RWPE1 (cell line): Measurements from ENCODE around the gene VWA8.

Source experiments
- CTCF ChIA-PET: fragments of 350-600 bp; sonication (Branson Sonifier 250); formaldehyde crosslinking; extraction: SDS; loops from one replicate; lab custom pipeline; 2021; lab: Yijun Ruan, JAX
- POLR2A ChIA-PET: fragments of 400-600 bp; formaldehyde crosslinking; extraction: SDS; loops from one replicate; lab custom pipeline; 2020; ENCODE audit warnings: antibody characterized with exemption; ENCODE audit not compliant: low non-redundant PET; lab: Yijun Ruan, JAX
- DNase-seq: peaks from one replicate; pipeline ENCODE4 v3.0.0; 2012; ENCODE audit warnings: low spot score
- H3K27ac ChIP-seq: fragments of 450-650 bp; 2 replicates; pipeline ENCODE4 v1.5.1; 2017
- CTCF ChIP-seq: fragments of 450-650 bp; conservative IDR thresholded peaks from 2 replicates; pipeline ENCODE4 v1.5.1; 2017; ENCODE audit warnings: low read depth, mild to moderate bottlenecking

VWA8 gene

GRCh38 chr13:41997396-41997795 lies 36.5 kb upstream of the VWA8 start:
- POLR2A ChIA-PET, result no interaction called here
- no peak for DNase-seq
- no peak overlapping the region for H3K27ac ChIP-seq
- CTCF ChIA-PET, result no interaction called here
- TF ChIP-seq CTCF, result no peak

DNA sequence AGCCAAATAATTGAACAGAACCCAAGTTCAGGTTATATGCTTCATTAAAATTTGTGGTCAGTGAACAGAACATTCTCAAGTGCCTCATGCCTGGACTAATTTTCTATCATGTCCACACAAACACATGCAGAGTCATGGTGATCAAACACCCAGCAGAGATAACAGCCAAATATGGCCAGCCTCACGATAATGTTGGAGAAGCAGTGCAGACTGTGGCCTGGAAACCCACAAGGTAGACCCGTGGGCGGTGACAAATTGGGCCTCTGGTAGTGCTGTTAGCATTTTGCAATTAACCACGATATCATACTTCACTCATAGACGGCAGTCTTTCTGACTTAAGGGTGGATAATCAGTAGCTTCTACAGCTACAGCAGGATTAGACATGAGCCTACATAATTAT lies 35.0 kb upstream of the VWA8 start:
- no peak overlapping the region for H3K27ac ChIP-seq
- CTCF ChIA-PET, result no interaction called here
- POLR2A ChIA-PET, result no interaction called here
- TF ChIP-seq CTCF, result no peak
- no peak for DNase-seq

DNA sequence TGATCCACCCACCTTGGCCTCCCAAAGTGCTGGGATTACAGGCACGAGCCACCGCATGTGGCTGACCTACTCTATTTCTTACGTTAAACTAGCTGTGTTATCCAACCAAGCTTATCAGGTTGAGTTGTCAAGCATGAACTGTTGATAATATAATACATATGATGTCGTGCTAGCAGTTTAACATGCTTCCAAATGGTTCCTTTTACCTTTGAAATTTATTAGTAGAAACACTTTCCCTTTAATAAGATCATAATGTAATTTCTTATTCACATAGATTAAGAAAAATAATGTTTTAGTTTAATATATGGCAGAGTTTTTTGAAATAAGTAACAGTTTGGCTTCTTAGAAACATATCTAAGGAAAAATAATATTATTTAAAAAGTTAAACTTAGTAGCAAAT lies 34.4 kb upstream of the VWA8 start:
- TF ChIP-seq CTCF, result no peak
- no peak for DNase-seq
- ChIA-PET CTCF (no interaction called here), POLR2A (no interaction called here)
- H3K27ac ChIP-seq, result no peak overlapping the region

DNA sequence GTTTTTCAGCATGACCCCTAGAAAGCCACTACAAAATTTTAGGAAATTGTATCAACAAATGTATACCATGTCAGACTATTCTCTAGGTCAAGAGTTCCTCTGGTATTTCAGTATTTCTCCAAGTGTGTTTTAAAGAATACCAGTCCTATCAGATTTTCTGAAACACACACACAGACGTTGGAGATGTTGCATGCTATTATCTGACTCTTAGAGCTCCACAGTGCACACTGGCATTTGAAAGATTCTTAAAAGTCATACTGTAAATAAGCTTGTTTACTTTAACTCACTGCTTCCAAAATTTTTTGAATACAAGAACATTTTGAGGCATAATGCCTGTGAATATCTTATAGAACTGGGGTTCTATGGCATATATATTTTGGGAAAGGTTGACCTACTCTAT lies 33.8 kb upstream of the VWA8 start:
- ChIA-PET POLR2A (no interaction called here), CTCF (interaction anchor here (0.7 kb wide), 1 partner anchor 45 kb away, joined by 3 read pairs; no protein-coding TSS in a partner anchor)
- no peak overlapping the region for H3K27ac ChIP-seq
- no peak for DNase-seq
- TF ChIP-seq CTCF, result no peak

GRCh38 chr13:41991936-41992335 lies 31.0 kb upstream of the VWA8 start:
- DNase-seq, result no peak
- no peak overlapping the region for H3K27ac ChIP-seq
- ChIA-PET CTCF (no interaction called here), POLR2A (interaction anchor here (0.5 kb wide), 1 partner anchor 56 kb away, joined by 3 read pairs; no protein-coding TSS in a partner anchor)
- no peak for TF ChIP-seq CTCF

DNA sequence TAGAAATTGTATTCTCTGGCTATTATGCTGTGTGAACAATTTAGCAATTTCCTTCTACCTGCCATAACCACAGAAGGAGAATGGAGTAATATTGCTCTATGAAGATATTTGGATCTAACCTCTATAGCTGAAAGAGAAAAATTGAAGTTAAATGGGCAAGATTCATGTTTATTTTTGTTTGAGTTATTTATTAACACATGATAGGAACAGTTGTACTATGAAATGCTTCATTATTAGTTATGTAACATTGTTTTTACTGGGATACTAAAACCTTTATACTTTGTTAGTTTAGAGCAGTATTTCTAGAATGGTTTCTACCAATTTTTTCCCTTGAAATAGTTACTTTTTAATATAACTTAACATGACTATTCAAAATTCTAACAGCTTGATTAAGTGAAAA lies 27.3 kb upstream of the VWA8 start:
- no peak for TF ChIP-seq CTCF
- no peak for DNase-seq
- H3K27ac ChIP-seq, result no peak overlapping the region
- CTCF ChIA-PET, result no interaction called here
- POLR2A ChIA-PET, result no interaction called here
